ENCODE data around the gene FNDC3B. TPM values are rescaled to one million over a fixed set of nuclear protein-coding genes. Genes with fewer than 3 reads are reported as not detected.

Gene FNDC3B
- total RNA-seq, 4 donors from 2014 or later, result 49.7 to 188 (median 165) TPM

GRCh38 chr3:172048599-172048998 is 9.2 kb downstream of the FNDC3B start:
- peaks cover 3 to 5% of the 10 kb centered on the region in 2 donors for H3K4me1 ChIP-seq
- intact Hi-C loops (cut with DNase I; ENCODE audit: low total_unique reads), result no loop called here
- H3K4me3 ChIP-seq, result no peak overlapping the region
- no peak for TF ChIP-seq CTCF (IDR thresholded peaks at IDR 0.05)
- no peak for TF ChIP-seq POLR2A (IDR thresholded peaks at IDR 0.05)
- H3K27ac ChIP-seq, result no peak overlapping the region
- no peaks in the 10 kb centered on the region for H3K36me3 ChIP-seq
- H3K27me3 ChIP-seq, result no peaks in the 10 kb centered on the region
- no peaks in the 10 kb centered on the region for H3K9me3 ChIP-seq
- no peak for DNase-seq

- Histone ChIP-seq H3K36me3 (no peaks in the 10 kb centered on the region), H3K4me3 (no peak overlapping the region), H3K9me3 (no peaks in the 10 kb centered on the region), H3K4me1 (peaks cover 0 to 5% of the 10 kb centered on the region in 2 donors), H3K27me3 (no peaks in the 10 kb centered on the region), H3K27ac (no peak overlapping the region)
- DNase-seq, result no peak
- TF ChIP-seq POLR2A (IDR thresholded peaks at IDR 0.05) (no peak), CTCF (IDR thresholded peaks at IDR 0.05) (no peak)
- intact Hi-C loops (cut with DNase I; ENCODE audit: low total_unique reads), result no loop called here
Observed at GRCh38 chr3:172051310-172051956, 12.1 kb downstream of the FNDC3B start.

- peaks cover 0 to 6% of the 10 kb centered on the region in 2 donors for H3K4me1 ChIP-seq
Observed at GRCh38 chr3:172051957-172052354, 12.6 kb downstream of the FNDC3B start.

GRCh38 chr3:172052405-172052804 is 13.0 kb downstream of the FNDC3B start:
- Histone ChIP-seq H3K4me3 (no peak overlapping the region), H3K36me3 (no peaks in the 10 kb centered on the region), H3K9me3 (no peaks in the 10 kb centered on the region), H3K27ac (no peak overlapping the region), H3K4me1 (peaks cover 0 to 6% of the 10 kb centered on the region in 2 donors), H3K27me3 (no peaks in the 10 kb centered on the region)
- no peak for DNase-seq
- intact Hi-C loops (cut with DNase I; ENCODE audit: low total_unique reads), result no loop called here
- TF ChIP-seq CTCF (IDR thresholded peaks at IDR 0.05), result no peak
- no peak for TF ChIP-seq POLR2A (IDR thresholded peaks at IDR 0.05)

More at GRCh38 chr3:172051957-172052354, 12.6 kb downstream of the FNDC3B start:
- Histone ChIP-seq H3K9me3 (no peaks in the 10 kb centered on the region), H3K27me3 (no peaks in the 10 kb centered on the region), H3K4me3 (no peak overlapping the region), H3K27ac (no peak overlapping the region), H3K36me3 (no peaks in the 10 kb centered on the region)
- TF ChIP-seq POLR2A (IDR thresholded peaks at IDR 0.05), result no peak
- TF ChIP-seq CTCF (IDR thresholded peaks at IDR 0.05), result no peak
- DNase-seq, result no peak
- intact Hi-C loops (cut with DNase I; ENCODE audit: low total_unique reads), result no loop called here

- no peaks in the 10 kb centered on the region for H3K27me3 ChIP-seq
- intact Hi-C loops (cut with DNase I; ENCODE audit: low total_unique reads), result no loop called here
- no peak for DNase-seq
- peaks cover 0 to 6% of the 10 kb centered on the region in 2 donors for H3K4me1 ChIP-seq
- H3K9me3 ChIP-seq, result no peaks in the 10 kb centered on the region
- H3K36me3 ChIP-seq, result no peaks in the 10 kb centered on the region
- TF ChIP-seq CTCF (IDR thresholded peaks at IDR 0.05) (no peak), POLR2A (IDR thresholded peaks at IDR 0.05) (no peak)
- H3K27ac ChIP-seq, result no peak overlapping the region
- H3K4me3 ChIP-seq, result no peak overlapping the region
Observed at GRCh38 chr3:172054115-172054764, 14.9 kb downstream of the FNDC3B start.
